ENCODE data around the gene BMP8A.

DNA sequence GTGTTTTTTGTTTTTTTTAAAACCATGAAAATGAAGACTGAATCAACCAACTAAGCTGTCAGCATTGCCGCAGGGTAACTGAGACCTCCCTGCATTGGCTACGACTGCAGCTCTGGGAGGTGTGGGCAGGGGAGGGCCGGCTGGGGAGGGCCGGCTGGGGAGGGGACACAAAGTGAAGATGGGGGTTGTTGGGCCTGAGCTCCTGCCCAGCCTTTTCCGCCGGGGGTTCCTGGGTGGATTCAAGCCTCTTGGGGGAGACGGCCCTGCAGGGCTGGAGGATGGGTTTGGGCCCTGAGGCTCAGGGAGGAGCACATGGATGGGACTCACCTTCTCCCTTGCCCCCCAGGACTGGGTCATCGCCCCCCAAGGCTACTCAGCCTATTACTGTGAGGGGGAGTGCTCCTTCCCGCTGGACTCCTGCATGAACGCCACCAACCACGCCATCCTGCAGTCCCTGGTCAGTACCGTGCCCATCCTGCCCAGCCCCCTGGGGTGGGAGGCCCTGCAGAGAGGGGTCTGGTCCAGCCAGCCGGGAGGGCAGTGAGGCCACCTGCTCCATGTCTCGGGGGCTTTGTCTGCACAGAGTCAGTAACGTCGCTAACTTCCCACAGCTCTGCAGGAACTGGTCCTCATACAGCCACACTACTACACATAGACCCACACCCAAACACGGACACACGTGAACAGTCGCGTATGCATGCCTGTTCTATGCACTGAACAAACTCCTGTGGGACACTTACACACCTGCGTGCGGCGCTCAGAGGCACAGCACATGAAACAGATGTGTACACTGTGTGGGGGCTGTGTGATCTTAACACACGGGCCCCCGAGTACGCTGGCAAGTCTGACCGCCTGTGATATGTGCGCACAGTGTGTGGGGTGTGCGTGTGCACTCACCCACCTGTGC is 31.5 kb downstream of the BMP8A start:
- TF ChIP-seq, protein P1, sequence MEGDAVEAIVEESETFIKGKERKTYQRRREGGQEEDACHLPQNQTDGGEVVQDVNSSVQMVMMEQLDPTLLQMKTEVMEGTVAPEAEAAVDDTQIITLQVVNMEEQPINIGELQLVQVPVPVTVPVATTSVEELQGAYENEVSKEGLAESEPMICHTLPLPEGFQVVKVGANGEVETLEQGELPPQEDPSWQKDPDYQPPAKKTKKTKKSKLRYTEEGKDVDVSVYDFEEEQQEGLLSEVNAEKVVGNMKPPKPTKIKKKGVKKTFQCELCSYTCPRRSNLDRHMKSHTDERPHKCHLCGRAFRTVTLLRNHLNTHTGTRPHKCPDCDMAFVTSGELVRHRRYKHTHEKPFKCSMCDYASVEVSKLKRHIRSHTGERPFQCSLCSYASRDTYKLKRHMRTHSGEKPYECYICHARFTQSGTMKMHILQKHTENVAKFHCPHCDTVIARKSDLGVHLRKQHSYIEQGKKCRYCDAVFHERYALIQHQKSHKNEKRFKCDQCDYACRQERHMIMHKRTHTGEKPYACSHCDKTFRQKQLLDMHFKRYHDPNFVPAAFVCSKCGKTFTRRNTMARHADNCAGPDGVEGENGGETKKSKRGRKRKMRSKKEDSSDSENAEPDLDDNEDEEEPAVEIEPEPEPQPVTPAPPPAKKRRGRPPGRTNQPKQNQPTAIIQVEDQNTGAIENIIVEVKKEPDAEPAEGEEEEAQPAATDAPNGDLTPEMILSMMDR (IDR thresholded peaks at IDR 0.05) = no peak
- TF ChIP-seq POLR2AphosphoS5 (IDR thresholded peaks at IDR 0.05; ENCODE audit: insufficient read depth in 1 of 2, low read depth in 1 of 2) = no peak
